NCI-H226 (cell line): ENCODE data around the gene PDE10A.
A peak's percentile ranks its signal among the peaks of the same experiment; 100 is the strongest.

Experiments used
- DNase-seq: peaks from one replicate; pipeline ENCODE4 v3.0.0-alpha.2; 2015

PDE10A gene

GRCh38 chr6:165677091-165677490 is 14.1 kb upstream of the PDE10A start:
- no peak for DNase-seq

DNA sequence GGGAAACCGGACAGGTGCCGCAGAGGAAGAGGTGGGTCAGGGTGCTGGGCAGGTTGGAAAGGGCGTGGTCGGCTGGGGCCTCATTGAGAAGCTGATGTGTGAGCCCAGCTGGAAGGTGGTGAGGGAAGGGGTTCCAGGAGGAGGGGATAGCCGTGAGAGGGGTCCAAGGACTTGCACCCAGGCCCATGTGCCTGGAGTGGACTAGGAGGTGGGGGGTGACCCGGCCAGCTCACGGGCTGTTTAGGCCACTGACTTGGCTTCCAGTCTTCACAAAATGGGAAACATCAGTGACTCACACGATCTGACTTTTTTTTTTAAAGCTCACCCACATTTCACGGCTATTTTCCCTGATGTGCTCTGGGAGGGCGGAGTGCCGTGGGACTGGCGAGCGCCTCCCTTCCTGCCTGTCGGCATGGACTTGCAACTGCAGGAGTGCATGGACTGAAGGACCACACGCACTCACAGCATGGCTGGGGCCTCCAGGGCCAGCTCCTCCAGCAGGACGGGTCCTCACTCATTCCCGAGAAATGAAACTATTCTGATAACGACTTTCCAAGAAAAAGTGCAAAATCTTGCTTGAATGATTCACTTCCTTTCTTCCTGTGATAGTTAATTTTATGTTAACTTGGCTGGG is 13.5 kb upstream of the PDE10A start:
- DNase-seq = peak; percentile 95

DNA sequence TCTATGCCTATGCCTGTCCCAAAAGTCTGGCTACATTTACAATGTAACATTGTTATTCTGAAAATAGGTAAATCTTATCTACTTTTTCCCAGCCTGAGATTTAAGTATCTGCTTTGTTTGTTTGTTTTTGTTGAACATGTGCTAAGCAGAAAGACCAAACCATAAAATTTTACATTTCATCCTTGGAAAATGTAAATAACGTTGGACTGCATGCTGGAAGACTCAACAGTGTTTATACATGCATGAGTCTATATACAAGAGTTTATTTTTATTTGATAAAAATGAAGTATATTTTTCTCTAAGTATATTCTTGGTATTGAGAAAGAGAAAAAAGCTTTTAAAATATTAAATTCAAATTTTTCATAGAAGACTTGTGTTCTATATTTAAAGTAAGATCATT is 12.1 kb upstream of the PDE10A start:
- no peak for DNase-seq

- no peak for DNase-seq
Observed at GRCh38 chr6:165674155-165675029, 11.4 kb upstream of the PDE10A start.

DNA sequence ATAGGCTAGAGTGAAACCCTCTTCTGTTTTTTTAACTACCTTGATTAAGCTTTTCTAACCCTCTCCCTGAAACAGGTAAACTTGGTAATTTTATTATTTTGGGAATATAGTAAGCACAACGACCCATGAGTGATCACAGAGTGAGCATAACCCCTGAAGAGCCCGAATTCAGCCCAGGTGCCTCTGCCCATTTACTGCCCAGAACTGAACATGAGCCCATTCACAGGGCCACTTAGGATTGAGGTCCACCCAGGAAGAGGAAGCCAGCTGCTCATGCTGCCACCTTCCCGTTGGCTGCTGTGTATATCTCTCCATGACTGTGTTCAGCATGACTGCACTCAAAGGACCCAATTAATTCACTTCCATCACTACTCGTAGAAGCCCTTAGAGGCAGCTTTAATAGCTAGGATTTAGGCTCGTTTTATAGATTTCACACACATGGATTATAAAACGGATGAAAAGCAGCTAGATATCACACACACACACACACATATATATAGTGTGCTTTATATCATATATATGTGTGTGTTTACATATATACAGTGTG is 8.3 kb upstream of the PDE10A start:
- no peak for DNase-seq

DNA sequence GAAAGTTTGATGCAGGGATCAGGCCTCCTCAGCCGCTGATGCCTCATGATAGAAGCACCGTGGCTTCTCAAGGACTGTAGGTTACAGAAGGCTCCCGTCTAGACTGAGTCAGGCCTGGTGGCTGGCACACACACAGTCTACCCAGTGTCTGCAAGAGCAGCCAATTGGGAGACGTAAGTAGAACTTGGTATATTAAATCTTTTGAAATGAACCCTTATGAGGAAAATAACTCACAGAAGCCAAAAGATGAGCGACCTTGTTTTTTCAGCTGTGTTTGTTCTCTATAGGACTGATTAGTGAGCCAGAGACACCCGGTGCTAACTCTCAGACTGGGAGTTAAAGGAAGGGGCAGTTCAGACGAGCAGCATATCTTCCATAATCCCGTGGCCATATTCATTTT is 5.9 kb upstream of the PDE10A start:
- no peak for DNase-seq

- no peak for DNase-seq
Observed at GRCh38 chr6:165665384-165665672, 2.3 kb upstream of the PDE10A start.

DNA sequence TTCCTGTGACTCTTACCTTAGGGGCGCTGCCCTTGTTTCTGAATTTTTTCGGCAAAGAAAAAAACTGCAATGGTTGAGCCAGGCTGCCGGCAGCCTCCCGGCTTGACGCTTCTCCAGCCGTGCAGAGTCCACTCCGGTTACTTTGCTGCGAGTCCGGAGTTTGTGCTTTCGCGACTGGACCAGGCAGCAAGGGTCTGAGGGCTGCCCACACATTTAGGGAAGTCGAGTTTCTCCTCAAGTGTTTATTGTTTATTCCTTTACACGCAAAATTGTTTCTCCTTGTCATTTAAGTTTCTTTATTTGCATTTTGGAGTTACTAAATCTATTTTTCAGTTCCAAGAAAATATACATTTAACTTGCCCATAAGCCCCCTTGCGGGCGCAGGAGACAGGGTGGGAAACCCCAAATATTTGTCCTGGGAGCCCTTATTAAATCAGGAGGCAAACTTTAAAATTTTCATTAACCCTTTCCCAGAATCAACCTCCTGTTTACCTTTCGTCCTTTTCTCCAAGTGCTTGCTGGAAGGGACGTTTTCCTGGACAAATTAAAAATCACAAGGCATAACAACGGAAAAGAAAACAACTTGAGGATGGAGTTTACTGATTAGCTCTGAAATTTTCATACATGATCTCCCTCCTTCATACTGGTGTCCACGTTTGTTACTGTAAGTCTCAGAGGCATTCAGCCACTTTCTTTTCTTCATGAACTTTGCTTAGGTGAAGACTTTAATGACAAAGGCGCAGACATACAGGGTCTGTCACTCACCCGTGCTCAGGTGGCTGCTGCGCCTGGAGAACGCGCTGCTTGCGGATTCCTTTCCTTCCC is 1.7 kb upstream of the PDE10A start:
- DNase-seq = no peak

GRCh38 chr6:165663736-165664558 is 906 bp upstream of the PDE10A start:
- DNase-seq = no peak

DNA sequence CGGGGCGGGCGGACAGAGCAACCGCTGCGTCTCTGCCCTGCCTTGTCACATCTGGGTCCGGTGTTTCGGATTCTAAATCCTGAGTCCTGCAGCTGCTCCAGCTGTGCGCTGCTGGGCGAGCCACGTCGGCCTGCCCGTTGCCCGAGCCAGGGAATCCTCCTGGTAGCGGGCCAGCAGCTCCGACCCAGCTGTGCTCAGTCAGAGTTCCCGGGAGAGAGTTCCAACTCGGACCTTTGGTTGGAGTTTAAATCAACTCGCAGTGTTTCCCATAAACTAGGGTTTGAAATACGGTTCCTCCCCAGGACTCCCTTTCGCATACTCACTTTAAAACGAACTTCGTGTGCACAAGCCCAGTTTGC is 315 bp upstream of the PDE10A start:
- peak; percentile 45 for DNase-seq

DNA sequence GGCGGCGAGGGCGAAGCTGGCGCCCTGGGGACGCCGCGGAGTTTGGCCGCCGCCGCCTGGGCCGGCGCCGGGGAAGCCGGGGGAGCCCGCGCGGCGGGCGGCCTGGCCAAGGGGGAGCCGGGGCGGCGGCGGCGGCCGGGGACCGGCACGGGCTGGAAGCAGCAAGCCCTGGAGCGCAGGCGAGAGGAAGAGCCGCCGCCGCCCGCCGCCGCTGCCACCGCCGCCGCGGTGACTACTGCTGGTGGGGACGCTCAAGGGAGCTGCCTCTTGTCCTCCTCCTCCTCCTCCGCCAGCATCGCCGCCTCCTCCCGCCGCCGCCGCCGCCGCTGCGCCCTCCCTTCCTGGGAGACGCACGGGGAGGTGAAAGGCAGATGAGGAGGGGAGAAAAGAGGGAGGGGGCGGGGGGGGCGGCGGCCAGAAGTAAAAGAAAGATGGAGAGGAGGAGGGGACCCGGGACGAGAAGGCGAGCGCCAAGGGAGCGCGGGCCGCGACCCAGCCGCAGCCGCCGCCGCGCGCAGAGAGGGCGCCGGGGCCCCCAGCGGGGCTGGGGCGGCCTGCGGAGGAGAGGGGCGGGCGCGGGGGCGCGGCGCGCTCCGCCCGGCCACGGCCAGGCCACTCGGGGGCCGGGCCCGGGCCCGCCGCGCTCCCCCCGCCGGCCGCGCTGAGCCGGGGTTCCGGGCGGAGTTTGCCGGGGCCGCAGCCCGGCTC is 846 bp downstream of the PDE10A start:
- DNase-seq = no peak

DNA sequence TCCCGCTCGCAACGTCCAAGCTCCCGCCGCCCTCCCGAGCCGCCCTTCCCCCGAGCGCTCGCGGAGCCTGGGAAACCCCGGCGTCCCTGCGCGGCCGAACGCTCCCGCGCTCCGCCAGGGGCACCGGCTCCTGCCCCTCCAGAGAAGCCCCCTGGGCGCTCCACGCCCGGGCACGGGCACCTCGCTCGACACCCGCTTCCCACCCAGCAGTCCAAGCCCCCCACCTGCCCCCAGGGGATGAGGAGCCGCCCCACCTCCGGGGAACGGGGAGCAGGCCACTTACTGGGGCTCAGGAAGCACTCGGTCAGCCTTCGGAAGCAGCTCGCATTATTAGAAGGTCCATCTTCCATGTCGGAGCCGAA is 1.4 kb downstream of the PDE10A start:
- DNase-seq = no peak

DNA sequence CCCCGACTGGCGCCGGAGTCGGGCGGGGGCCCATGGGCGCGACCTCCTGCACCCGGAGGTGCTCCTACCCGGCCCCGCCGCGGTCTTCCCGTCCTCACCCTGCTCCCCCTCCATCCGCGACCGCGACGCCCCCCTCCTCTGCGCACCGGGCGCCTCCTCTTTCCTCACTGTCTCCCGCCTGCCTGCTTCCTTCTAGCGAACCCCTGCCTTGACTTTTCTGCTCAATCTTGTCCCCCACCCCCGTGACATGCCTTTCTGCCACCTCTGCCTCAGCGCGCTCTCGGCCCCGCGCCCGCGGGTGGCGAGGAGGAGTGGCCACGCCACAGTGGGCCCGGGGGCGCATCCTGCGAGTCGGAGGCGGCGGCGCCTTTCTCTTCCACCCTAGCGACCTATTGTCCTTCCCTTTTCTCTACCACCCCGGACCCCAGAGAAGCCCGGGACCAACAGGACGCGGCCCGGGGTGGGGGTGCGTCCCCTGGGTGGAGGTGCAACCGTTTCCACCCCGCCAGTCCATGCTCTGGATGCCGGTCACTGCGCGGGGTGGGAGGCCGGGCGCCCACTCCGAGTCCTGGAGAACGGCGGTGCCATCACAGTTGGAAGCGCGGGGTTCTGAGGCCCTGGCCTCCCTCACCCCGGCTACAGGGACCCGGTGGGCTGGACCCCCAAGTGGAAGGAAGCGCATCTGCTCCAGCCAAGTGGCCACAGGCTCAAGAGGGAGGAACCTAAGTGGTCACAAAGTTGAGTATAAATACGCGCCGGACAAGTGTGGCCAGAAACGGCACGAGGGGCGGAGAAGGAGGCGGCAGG is 2.0 kb downstream of the PDE10A start:
- DNase-seq = no peak

DNA sequence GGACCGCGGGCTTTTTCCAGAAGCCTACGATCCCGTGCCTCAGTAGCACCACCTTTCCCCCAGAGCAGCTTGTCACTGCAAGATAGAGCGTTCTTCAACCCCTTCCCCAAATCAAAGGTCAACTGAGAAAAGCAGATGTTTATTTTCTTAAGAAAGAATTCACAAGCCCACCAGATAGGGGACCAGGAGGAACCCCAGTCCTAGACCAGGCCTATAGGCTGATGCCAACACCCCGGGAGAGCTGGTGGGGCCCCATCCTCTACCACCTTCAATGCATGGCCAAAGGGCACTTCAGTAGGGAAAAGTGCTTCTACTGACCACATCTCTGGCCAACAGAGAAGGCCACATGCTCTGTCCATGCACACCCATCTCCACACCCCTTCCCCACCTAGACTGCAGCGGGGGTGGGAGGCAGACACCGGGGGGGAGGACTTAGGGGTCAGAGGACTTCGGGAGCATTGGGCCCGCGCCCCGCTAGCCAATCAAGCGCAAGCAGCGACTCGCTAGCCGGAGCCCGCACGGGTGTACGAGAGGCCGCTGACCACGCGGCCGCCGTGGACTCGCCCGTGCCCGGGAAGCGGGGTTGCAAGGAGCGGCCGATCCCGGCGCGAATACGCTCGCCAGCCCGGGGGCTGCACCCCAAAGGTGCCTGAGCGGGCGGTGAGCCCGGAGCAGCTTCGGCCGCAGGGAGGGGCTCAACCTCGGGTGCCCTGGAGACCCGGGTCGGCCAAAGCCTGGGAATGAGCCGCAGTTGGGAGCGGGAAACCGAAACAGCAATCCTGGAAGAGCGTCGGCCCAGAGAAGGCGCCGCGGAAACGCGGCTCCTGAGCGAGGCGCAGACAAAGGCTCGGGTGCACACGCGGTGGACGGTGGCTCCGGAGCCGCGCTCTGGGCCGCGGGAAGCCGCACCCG is 2.8 kb downstream of the PDE10A start:
- no peak for DNase-seq

DNA sequence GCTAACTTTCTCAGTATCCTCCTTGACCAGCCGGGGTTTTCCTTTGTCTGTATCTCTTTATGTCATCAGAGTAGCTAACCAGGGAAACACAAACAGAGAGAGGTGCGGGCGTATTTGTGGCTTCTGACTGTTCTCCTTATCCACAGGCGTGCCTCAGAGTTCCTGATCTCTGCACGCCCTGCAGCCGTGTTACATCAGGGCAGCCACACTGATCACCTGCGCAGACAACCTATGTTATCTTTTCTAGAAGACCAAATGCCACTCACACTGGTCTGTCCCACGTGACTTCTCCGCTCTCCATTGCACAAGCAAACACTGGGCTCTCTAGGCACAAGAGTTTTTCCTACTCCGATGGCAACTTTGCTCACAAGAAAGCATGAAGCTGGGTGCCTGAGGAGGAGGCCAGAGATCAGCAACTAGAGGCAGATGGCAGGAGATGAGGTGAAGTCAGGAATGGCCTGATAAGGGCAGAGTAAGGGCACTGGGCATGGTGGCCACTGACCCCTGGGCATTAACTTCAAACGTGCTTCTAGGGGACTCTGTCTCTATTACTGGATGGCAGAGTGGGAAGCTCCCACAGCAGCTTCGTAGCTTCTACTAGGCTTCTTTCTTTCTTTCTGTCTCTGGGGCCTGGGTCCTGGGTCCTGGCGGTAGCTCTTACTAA is 4.5 kb downstream of the PDE10A start:
- DNase-seq = peak; percentile 20

DNA sequence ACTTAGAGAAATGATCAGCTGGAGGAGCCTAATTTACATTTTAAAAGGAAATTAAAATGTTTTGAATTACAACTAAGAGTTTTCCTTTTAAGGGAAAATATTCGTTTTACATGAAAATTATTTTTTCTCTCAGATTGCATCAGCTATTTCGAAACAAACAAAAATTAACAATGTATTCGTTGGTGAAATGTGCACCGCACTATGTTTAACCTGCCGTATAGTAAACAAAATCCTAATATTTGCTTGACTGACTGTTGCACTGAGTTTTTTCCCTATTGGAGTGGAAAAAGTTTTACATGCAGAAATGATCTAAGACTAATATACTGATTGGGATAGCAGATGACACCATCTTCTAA is 5.7 kb downstream of the PDE10A start:
- no peak for DNase-seq

- DNase-seq = peak; percentile 37
Observed at GRCh38 chr6:165656581-165657324, 6.3 kb downstream of the PDE10A start.

GRCh38 chr6:165655191-165655590 is 7.8 kb downstream of the PDE10A start:
- DNase-seq = no peak

DNA sequence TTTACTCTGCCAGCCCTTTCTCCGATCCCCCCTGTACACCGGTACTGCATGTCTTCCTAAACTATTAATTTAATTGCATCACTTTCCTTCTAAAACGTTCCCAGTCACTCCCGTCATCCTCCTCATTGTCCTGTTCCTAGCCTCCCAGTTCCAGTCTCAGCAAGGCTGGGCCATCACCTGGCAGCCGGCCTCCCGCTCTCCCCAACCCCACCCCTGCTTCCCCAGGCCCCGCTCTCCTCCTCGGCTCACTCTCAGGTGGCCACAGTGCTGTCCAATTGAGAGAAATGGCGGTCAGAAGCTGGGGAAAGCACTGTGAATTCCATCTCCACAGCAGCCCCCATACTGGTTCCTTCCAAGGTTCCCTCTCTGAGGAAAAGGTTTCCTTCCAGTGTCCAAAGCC is 8.9 kb downstream of the PDE10A start:
- no peak for DNase-seq
